CD4-positive, alpha-beta T cell treated with Interleukin-6 at 100 ng/mL for 8 hours (primary cell): ENCODE measurements around the gene PRDM16.

Source experiments
- DNase-seq: peaks from one replicate; pipeline ENCODE4 v3.0.0-alpha.2; 2020; ENCODE audit warnings: mixed read lengths, low spot score

Gene PRDM16

GRCh38 chr1:3053986-3054385, 15.0 kb upstream of the PRDM16 start:
- no peak for DNase-seq

- no peak for DNase-seq
Measured at GRCh38 chr1:3054474-3054873, 14.5 kb upstream of the PRDM16 start.

- DNase-seq = no peak
Measured at GRCh38 chr1:3055051-3055450, 14.0 kb upstream of the PRDM16 start.

GRCh38 chr1:3056641-3057040, 12.4 kb upstream of the PRDM16 start:
- DNase-seq = no peak

DNA sequence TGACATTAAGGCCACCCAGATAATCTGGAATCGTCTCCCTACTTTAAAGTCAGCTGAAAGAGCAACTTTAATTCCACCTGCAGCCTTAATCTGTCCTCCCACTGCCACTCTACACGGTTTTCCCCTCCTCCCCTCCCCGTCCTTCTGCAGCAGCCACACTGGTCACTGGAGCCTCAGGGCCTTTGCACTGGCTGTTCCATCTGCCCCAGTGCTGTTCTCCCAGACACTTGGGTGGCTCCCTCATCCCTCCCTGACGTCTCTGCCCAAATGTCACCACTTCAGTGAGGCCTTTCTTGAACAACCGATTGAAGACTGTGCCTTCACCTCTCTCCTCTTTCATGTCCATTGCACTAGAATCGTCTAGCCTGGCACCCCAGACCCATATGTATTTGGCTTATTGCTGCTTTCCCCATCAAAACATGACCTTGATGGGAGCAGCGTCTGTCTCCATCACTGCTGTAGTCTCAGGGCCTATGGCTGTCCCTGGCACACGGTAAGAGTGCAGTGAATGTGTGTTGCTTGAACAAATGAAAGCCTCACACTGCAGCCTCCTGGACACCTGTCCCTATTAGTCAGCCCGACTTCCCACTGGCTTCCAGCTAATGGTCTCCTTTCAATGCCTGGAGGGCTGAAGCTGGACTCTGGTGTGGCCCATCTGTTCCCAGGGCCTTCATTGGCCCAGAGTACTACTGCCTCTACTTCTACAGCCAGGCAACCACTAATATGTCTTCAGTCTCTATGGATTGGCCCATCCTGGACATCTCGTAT, 10.6 kb upstream of the PRDM16 start:
- no peak for DNase-seq

DNA sequence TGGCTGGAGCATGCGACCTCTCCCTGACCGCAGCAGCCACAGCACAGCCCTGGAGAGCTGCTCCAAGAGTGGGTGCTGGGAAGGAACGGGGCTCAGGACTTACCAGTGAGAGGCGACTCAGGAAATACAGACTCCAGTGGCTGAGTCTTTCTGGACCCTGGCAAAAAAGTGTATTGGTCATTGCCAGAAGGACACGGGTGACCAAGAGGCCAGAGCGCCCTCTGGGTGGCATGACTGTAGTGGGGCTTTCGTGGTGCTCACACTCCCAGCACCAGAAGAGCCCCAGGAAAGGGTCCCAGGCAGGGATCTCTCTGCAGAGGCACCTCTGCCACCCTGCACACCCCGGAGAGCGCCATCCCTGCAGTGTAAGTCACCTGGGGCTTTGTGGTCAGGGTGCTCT, 8.9 kb upstream of the PRDM16 start:
- no peak for DNase-seq

GRCh38 chr1:3060601-3061551, 8.1 kb upstream of the PRDM16 start:
- DNase-seq = no peak

GRCh38 chr1:3061566-3061965, 7.4 kb upstream of the PRDM16 start:
- no peak for DNase-seq

DNA sequence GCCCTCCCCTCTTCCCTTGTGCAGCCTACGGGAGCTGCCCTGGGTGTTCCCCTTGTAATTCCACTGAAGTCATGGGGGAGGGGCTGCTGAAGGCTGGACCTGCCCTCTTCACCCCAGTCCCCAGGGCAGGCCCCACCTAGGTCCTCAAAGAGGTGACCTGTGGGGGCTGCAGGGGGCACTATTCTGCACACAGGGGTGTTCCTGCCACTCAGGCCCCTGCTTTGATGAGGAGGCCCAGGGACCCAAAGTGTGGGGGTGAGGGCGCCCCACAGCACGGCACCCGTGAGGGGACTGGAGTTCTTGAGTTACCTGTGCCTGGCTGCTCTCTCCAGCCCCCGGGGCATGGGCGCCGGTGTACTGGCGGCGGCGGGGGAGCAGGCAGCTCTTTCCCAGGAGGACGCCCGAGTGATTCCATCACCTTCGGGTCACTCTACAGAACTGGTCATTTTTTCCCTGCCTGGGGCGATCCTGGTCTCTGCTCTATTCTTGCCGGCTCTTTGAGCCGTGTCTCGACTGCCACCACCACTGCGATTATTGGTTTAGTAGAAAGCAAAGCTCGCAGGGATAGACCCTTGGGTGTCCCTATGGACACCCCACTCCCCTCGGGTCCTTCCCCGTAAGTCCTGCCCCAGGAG, 6.9 kb upstream of the PRDM16 start:
- no peak for DNase-seq

- no peak for DNase-seq
Measured at GRCh38 chr1:3062616-3063378, 6.2 kb upstream of the PRDM16 start.

DNA sequence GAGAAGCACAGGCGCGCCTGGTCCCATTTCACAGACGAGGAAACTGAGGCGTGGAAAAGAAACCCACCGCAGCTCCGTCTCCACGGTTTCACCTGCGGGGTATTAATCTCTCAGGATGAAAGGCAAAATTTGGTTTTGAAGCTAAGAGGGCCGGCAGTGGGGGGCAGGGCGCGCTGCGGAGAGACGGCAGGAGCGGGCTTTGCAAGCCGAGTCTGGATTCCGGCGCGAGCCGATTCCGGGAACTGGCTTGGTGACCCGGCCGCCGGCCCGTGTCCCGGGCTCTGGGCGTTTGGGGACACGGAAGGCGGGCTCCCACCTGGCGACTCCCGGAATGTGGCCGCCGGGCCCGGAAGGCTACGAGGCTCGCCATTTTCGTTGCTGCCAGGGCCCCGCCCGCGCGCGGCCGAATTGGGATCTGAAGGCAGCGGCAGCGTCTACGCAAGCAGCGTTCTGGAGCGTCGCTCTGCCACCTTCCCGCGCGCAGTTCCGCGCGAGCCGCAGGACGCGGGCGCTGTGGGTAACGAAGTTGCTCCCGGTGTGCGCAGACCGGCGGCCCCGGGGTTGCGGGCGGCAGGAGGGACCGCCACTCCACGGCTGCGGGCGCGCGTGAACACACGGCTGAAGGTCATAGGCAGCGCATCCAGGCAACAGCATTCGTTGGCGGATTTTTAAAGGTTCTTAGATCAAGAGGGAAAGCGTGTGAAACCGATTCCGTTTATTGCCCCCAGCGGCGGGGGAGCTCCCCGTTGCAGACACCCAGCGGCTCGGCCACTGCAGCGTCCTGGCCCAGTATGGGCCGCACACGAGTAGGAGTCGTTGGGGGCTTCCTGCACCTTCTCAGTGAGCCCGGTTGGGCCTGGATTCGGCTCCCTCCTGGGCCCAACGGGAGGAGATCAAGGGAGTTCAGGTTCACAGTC, 5.4 kb upstream of the PRDM16 start:
- no peak for DNase-seq

- DNase-seq = no peak
Measured at GRCh38 chr1:3064296-3064850, 4.6 kb upstream of the PRDM16 start.

DNA sequence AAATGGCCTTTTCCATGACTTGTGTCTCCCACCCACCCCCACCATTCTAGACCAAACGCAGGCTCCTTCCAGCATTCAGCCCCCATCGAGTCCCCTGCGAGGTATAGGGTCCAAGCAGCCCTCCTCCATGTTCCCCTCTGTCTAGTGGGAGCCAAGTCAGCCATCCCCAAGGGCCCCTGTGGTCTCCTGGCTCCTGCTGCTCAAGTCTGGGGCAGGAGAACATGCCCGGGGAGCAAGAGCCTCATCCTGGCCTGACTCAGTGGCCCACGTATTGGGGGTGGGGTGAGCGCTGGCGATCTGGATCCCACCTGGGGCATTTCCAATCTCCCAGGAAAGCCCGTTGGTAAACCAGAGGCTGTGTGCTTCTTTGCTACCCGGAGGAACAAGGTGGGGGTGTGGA, 4.1 kb upstream of the PRDM16 start:
- no peak for DNase-seq

DNA sequence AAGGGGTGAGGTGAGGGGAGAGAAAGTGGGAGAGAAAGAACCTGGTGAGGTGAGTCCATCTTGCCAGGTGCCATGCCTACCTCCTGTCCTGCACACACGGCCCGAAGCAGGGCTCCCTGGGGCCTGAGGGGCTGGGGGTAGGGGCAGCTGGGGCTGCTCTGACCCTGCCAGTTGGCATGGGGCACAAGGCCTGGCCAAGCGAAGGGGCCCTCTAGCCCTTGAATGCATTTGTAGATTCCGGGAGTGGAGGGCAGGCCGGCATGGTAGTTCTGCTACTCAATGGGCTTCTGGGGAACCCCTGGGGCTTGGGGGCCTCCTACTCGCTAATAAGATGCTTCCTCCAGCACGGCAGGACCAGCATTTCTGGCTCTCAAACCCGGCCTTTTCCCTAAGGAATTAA, 3.6 kb upstream of the PRDM16 start:
- no peak for DNase-seq

DNA sequence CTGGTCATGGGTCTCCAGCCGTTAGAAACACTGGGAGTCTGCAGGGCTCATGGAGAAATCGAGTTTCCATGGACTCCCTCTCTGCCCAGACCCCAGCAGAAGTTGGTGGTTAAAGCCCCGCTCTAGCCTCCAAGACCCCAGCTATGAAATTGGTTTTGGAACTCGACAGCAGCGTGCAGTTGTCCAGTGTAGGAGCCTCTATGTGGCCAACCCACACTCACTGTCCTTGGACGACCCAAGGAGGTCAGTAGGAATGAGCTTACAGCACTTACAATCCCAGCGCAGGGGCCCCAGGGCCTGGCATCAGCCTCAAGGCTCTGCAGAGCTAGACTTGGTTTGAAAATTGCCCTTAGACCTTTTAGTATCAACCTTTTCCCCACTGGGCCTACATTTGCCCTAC, 3.2 kb upstream of the PRDM16 start:
- DNase-seq = no peak

DNA sequence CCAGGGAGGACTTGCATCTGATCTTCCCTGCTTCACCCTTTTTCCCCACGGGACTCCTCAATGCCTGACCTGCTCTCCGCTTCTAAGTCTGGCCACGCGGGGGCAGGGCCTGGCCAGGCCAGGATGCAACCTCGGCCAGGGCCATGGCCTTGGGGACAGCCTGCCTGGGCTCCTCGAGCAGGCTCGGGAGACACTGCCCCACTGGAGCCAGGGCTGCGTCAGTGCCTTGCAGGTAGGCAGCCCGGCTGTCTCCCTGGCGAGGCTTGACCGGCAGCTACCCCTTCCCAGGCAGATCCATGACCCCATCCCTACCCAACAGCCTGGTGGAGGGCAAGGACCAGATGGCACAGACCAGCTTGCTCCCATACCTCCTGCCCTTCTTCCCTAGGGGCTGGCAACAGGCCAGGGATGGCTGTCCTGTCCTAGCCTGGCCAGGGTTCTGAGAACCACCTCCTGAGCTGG, 2.7 kb upstream of the PRDM16 start:
- DNase-seq = no peak

DNA sequence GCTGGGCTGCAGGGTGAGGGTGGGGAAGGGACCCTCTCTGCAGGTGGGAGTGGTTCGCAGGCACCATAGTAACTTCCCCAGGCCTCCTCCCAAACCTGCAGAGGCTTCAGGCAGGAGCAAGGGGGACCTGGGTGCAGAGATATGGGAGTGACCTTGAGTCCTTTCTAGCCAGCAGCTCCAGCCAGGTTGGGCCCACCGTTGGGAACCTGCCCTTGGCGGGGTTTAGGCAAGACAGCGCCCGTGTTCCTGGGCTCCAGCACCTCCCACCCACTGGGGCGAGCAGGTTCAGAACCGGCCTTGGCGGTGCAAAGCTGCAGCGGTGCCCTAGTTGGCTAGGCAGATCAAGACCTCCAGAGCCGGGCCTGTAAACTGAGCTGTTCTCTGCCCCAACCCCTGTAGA, 2.2 kb upstream of the PRDM16 start:
- DNase-seq = no peak

DNA sequence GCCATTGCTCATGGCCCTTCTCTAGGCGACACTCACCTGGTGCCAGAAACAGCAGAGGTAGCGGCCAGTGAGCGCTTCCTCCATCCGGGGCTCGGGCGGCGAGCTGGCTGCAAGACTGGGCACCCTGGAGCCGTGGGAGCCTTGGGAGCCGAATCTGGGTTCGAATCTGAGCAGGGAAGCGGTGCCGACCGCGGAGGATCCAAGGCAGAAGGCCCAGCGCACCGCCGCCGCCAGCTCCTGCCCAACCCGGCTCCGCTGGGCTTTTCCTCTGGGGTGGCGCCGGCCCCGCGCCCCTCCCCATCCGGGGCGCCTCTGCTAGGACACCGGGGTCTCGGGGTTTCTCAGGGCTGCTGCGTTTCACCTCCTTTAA, 1.7 kb upstream of the PRDM16 start:
- no peak for DNase-seq

DNA sequence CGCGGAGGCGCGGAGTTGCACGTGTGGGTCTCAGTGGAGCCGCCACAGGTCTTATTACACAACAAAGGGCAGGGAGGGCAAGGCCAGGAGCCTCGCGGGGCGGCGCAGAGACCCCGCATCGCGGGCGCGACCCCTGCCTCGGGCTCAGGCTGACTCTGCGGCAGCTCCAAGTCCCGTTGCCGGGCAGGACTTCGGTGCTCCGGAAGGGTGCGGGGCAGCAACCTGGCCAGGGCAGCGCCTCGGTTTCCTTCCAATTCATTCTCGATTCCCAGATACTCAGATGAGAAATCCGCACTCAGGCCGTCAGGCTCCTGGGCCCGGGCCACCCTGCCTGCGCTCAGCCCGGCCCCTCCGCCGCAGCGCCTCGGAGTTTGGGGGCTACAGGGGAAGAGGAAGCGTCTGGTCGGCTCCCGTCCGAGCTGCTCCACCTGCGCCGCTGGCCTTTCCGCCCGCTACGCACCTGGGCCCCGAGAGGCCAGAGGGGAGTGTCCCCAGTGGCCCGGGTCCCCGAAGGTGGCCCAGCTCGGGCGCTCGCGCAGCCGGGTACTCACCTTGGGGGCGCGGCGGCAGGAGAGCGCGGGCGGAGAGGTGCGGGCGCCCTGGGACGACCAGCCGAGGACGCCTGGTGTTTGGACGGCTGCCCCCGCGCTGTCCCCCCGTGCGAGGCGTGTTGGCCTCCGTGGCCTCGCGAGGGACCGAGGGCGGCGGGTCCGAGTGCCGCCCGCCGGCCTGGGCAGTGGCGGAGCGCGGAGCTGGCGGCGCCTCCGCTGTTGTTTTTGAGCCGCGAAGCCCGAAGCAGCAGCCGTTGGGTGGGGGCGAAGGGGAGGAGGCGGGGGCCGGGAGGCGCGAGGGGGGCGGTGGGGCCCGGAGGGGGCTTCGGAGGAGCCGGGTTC, 1.1 kb upstream of the PRDM16 start:
- DNase-seq = no peak
